Activated CD4-positive, CD25-positive, alpha-beta regulatory T cell (primary cell): ENCODE results near the gene FAM131C.
"Not testable (repeated sequence)": the region's sequence is repeated elsewhere in the genome, so short reads cannot be mapped to it uniquely, and the experiment has no call there.

Experiments used
- DNase-seq, 4 experiments: peaks; one replicate each; lab custom pipeline; 2025; lab: John Stamatoyannopoulos, UW

Gene FAM131C

DNA sequence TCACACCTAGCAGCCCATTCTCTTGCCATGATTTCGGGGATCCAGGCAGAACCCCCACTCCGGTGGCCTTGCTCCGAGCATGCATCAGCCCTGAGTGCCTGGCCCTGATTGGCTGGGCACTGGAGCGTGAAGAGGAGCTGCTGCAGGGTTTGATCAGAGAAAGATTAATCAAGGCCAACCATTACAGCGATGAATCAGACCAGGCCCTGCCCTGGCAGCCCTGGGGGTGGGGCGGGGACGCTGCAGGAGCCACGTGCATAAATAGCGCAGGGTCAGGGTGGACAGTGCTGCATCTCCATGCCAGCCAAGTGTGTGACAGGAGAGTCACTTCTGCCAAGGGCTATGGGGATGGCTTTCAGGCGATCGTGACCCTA is 3.4 kb upstream of the FAM131C start:
- no peak for DNase-seq

- DNase-seq, result no peak
These were observed 2.8 kb upstream of the FAM131C start for GRCh38 chr1:16076031-16076864.

GRCh38 chr1:16075337-16076030 is 2.0 kb upstream of the FAM131C start:
- DNase-seq, result no peak

DNA sequence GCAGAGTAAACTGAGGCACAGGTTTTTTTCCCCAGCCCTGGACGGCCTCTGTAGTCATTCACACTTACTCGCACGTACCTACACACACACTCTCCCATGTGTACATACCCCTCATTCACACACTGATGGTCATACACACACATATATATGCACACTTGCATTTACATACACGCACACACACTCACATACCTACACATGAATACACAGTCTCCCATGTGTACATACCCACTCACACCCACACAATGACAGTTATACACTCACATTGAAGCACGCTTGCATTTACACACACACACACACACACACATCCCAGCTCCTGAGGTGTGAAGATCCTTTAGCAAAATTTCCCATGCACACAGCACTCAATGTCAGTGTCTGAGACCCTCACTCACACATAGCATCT is 766 bp upstream of the FAM131C start:
- no peak for DNase-seq

- DNase-seq, result no peak
These were observed 601 bp downstream of the FAM131C start for GRCh38 chr1:16072616-16073484.

- no peak for DNase-seq
These were observed 1.4 kb downstream of the FAM131C start for GRCh38 chr1:16072095-16072494.

DNA sequence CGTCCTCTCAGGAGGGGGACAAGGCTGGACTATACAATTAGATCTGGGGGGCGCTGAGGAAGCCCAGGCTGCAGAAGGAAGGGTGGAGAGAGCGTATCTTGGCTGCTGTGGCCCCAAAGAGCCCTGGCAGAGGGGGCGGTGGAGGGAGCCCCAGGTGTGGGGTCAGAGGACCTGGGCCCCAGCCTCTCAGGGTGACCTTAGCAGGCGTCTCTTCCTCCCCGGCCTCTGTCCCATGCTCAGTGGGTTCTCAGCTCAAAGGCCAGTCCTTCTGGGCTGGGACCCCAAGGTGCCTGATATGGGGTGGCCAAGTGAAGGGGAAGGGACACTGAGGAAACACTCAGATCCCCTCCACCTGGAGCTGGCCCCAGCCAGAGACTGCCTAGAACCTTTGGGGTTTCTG is 1.8 kb downstream of the FAM131C start:
- no peak for DNase-seq

GRCh38 chr1:16070640-16071355 is 2.7 kb downstream of the FAM131C start:
- no peak for DNase-seq

- DNase-seq, result no peak
These were observed 4.8 kb downstream of the FAM131C start for GRCh38 chr1:16068356-16069270.

- no peak for DNase-seq
These were observed 5.5 kb downstream of the FAM131C start for GRCh38 chr1:16067933-16068332.

GRCh38 chr1:16067127-16067768 is 6.2 kb downstream of the FAM131C start:
- DNase-seq, result no peak

DNA sequence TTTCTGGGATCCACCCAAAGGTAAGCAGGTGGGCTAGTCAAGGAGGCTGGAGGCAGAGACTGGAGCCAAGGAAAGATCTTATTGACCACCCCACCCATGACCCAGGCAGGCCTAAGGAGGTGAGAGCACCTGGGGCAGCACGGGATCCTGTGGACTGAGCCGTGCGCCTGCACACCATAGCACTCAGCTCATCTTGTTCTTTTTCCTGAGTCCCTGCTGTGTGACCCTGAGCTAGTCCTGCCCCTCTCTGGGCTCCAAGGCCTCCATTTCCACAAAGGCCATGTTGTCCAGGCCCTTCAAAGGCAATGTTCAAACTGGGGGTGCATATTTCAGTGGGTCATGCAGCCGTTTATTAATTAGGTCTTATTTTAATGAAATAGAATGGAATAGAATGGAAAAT is 7.2 kb downstream of the FAM131C start:
- no peak for DNase-seq

DNA sequence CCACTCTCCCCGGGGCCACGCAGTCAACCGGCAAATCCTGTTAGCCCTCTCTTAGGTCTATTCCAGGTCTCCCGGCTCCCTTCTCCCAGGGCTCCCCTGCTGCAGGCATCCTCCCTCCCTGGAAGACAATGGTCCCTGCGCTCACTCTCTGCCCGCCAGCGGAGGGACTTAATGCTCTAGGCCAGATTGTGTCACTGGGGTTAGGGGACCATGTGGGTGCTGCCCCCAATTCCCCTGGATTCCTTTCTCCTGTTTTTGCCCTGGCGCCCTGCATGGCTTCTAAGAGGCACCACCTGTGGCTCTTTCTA is 8.2 kb downstream of the FAM131C start:
- no peak for DNase-seq

DNA sequence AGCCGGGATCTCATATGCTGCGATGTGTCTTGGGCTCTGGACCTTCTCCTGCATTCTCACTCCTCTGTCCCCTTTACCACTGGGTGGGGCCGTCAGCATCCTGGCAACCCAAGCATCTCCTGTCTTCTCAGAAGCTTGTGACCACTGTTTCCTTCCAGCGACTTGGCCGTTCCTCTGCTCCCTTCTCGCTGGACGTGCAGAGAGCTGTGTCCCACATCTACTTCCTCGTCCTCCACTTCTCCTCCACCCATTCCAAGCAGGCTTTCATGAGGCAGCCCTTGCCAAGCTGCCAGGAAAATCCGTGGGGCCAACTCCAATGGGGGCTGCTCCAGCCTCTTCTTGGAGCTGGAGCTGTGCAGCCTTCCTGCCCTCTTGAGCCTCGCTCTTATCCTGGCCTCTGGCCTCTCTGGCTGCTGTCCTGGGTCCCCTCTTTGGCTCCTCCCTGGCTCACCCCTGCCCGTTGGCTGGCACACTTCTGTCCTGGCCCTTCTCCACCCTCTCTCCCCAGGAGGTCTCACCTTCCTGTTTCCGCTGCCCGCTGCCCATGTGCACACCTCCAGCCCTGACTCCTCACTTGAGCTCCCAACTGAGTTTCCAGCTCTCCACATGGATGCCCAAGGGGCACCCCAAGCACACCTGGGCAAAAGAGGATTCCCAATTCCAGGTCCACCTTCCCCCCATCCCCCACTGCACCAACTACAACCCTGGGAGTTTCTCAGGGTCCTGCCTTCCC is 8.7 kb downstream of the FAM131C start:
- DNase-seq, result no peak

- no peak for DNase-seq
These were observed 9.5 kb downstream of the FAM131C start for GRCh38 chr1:16063921-16064320.

GRCh38 chr1:16063226-16063829 is 10.1 kb downstream of the FAM131C start:
- no peak for DNase-seq

DNA sequence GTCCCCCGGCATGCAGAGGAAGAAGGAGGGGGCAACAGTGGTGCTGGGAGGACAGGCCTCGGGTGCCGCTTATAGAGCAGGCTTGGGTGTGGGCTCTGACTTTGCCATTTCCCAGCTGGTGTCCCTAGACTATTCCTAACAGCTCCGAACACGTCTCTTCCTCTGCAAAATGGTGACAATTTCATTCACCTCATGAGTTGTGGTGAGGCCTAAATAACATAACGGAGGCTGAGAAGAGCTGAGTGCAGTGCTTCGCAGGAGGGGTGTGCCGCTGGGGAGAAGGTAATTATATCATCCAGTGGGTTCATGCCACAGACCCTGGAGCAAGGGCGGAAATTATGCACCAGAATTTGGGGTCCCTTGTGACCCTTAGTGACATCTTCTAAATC is 10.8 kb downstream of the FAM131C start:
- DNase-seq, result not testable (repeated sequence)

GRCh38 chr1:16061989-16062686 is 11.3 kb downstream of the FAM131C start:
- not testable (repeated sequence) for DNase-seq

- DNase-seq, result no peak
These were observed 12.2 kb downstream of the FAM131C start for GRCh38 chr1:16061266-16061665.
